Esophagus squamous epithelium (tissue), 5 donors: Measurements from ENCODE around the gene RASGEF1C. TPM values are rescaled to one million over a fixed set of nuclear protein-coding genes. Genes with fewer than 3 reads are reported as not detected.

Experiments
- DNase-seq: peaks from one replicate; lab custom pipeline; 2025; lab: John Stamatoyannopoulos, UW
- H3K27ac ChIP-seq, 4 donors: fragments of 200-600 bp; sonication (generic); one replicate each; pipeline ENCODE4 v1.5.1; 2016 to 2019; ENCODE audit warnings: mild to moderate bottlenecking in 1 of 4
- H3K27me3 ChIP-seq, 4 donors: fragments of 200-600 bp; sonication (generic); 1 replicate in 3 of 4; 2 replicates in 1 of 4; pipeline versions ENCODE4 v1.5.1 to v1.6.0; 2017 to 2021; ENCODE audit warnings: antibody characterized with exemption in 1 of 4
- H3K36me3 ChIP-seq, 3 donors: fragments of 200-600 bp; sonication (generic); one replicate each; pipeline ENCODE4 v1.5.1; 2016 to 2019
- H3K4me1 ChIP-seq, 3 donors: fragments of 200-600 bp; sonication (generic); one replicate each; pipeline ENCODE4 v1.5.1; 2017 to 2019
- H3K4me3 ChIP-seq, 4 donors: fragments of 200-600 bp; sonication (generic); 1 replicate in 3 of 4; 2 replicates in 1 of 4; pipeline ENCODE4 v1.5.1; 2016 to 2019; ENCODE audit warnings: mild to moderate bottlenecking in 2 of 4, moderate library complexity in 1 of 4
- H3K9me3 ChIP-seq, 3 donors: fragments of 200-600 bp; sonication (generic); one replicate each; pipeline ENCODE4 v1.5.1; 2016 to 2019
- CTCF ChIP-seq, 6 experiments: fragments of 450-650 bp in 4 of 6; fragments of 200-600 bp in 2 of 6; sonication (generic) in 2 of 6; IDR thresholded peaks; one replicate each; pipeline ENCODE4 v1.5.1; 2016 to 2019; ENCODE audit warnings: antibody characterized with exemption in 6 of 6, mild to moderate bottlenecking in 4 of 6, moderate library complexity in 4 of 6
- POLR2A ChIP-seq, 4 donors: fragments of 450-650 bp; IDR thresholded peaks; one replicate each; pipeline ENCODE4 v1.6.1; 2017; ENCODE audit warnings: antibody characterized with exemption in 4 of 4, mild to moderate bottlenecking in 4 of 4, moderate library complexity in 3 of 4
- WGBS, 2 donors: methylation state at CpG; one replicate each; pipeline ENCODE4 v1.1.5; 2018; 5-methylcytosine and 5-hydroxymethylcytosine counted together
- intact Hi-C: fragments of 100-400 bp; cut with DNase I; formaldehyde crosslinking; loops from one replicate; pipeline ENCODE4 v1.15.0; 2022
- total RNA-seq, 4 donors: library from RNA; depleted of rRNA; stranded (reverse); fragments of >200 nt; gene quantifications; one replicate each; pipeline ENCODE4 v1.1.0, GENCODE V29; 2016
- donor health status: DM: yes; HTN: yes; CAD: no.

Gene RASGEF1C
- total RNA-seq, 4 donors from 2014 or later: 0.19 to 0.26 TPM; not detected in 2

DNA sequence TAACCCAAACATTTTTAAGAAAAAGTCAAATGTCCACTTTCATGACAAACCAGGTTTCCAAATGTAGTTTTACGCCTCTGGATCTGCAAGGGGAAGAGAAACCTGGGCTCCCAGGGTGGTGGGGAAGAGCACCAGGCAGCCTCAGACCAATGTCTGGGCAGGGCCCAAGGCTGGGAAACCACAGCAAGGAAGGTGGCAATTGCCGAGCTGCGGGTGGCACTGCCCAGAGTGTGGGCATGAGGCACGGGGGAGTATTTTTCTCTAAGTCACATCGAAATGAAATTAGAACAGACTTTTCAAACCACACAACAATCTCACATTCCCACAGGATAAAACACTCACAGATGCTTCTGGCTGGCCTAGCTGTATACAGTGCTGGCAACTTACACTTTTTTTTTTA is 32.6 kb upstream of the RASGEF1C start:
- WGBS, 2 donors: 90 to 98% methylated on average over 2 to 5 of the region's 5 CpGs
- no peaks in the 10 kb centered on the region for H3K27me3 ChIP-seq
- no peak overlapping the region for H3K27ac ChIP-seq
- intact Hi-C loops: no loop called here
- peaks cover 0 to 100% (median 4%) of the 10 kb centered on the region in 3 donors for H3K36me3 ChIP-seq
- H3K9me3 ChIP-seq: peaks cover 0 to 32% (median 5%) of the 10 kb centered on the region in 3 donors
- no peak for DNase-seq
- TF ChIP-seq POLR2A (IDR thresholded peaks at IDR 0.05): no peak
- no peak for TF ChIP-seq CTCF (IDR thresholded peaks at IDR 0.05)
- H3K4me3 ChIP-seq: no peak overlapping the region
- no peaks in the 10 kb centered on the region for H3K4me1 ChIP-seq

GRCh38 chr5:180238631-180239030 is 29.6 kb upstream of the RASGEF1C start:
- Histone ChIP-seq H3K27ac (no peak overlapping the region), H3K4me3 (no peak overlapping the region), H3K4me1 (no peaks in the 10 kb centered on the region), H3K27me3 (no peaks in the 10 kb centered on the region), H3K36me3 (peaks cover 0 to 100% (median 7%) of the 10 kb centered on the region in 3 donors), H3K9me3 (peaks cover 0 to 12% (median 0%) of the 10 kb centered on the region in 3 donors)
- intact Hi-C loops: no loop called here
- TF ChIP-seq CTCF (IDR thresholded peaks at IDR 0.05) (no peak), POLR2A (IDR thresholded peaks at IDR 0.05) (no peak)
- 83 to 92% methylated on average over 1 to 2 of the region's 2 CpGs for WGBS, 2 donors
- no peak for DNase-seq

- intact Hi-C loops: no loop called here
- Histone ChIP-seq H3K9me3 (no peaks in the 10 kb centered on the region), H3K4me1 (no peaks in the 10 kb centered on the region), H3K4me3 (no peak overlapping the region), H3K27me3 (no peaks in the 10 kb centered on the region), H3K27ac (no peak overlapping the region), H3K36me3 (peaks cover 0 to 95% (median 7%) of the 10 kb centered on the region in 3 donors)
- WGBS, 2 donors: 44 to 59% methylated on average over 1 of the region's 1 CpG
- DNase-seq: no peak
- TF ChIP-seq CTCF (IDR thresholded peaks at IDR 0.05) (no peak), POLR2A (IDR thresholded peaks at IDR 0.05) (no peak)
Observed at GRCh38 chr5:180235846-180236245, 26.8 kb upstream of the RASGEF1C start.

DNA sequence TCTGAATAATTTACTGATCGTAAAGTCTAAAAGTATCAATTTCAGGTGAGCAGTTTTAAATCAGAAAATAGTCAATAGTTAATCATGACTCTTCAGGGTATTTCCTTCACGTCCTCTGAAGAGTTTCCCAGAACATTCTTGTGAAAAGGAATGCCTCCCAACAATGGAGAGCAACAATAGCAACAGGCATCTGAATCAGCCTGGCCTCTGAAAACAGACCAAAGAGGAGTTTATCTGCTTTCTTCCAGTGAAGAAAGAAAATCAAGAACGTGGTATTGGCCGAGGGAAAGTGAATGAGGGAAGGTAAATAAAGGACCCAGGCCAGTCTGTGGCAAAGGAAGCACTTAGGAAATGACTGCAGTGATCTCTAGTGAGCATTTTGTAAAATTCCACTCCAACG is 26.1 kb upstream of the RASGEF1C start:
- Histone ChIP-seq H3K4me1 (no peaks in the 10 kb centered on the region), H3K9me3 (no peaks in the 10 kb centered on the region), H3K27ac (no peak overlapping the region), H3K4me3 (no peak overlapping the region), H3K27me3 (no peaks in the 10 kb centered on the region), H3K36me3 (peaks cover 0 to 92% (median 7%) of the 10 kb centered on the region in 3 donors)
- DNase-seq: no peak
- 85 to 86% methylated on average over 5 of the region's 5 CpGs for WGBS, 2 donors
- intact Hi-C loops: no loop called here
- TF ChIP-seq POLR2A (IDR thresholded peaks at IDR 0.05) (no peak), CTCF (IDR thresholded peaks at IDR 0.05) (no peak)

- Histone ChIP-seq H3K4me3 (no peak overlapping the region), H3K27me3 (no peaks in the 10 kb centered on the region), H3K9me3 (peaks cover 0 to 4% (median 0%) of the 10 kb centered on the region in 3 donors), H3K36me3 (peaks cover 0 to 89% (median 7%) of the 10 kb centered on the region in 3 donors), H3K4me1 (no peaks in the 10 kb centered on the region), H3K27ac (no peak overlapping the region)
- no peak for TF ChIP-seq CTCF (IDR thresholded peaks at IDR 0.05)
- TF ChIP-seq POLR2A (IDR thresholded peaks at IDR 0.05): no peak
- intact Hi-C loops: no loop called here
- no peak for DNase-seq
- WGBS, 2 donors: 86 to 92% methylated on average over 14 to 15 of the region's 15 CpGs
Observed at GRCh38 chr5:180234271-180234670, 25.3 kb upstream of the RASGEF1C start.
